ENCODE data around the gene GAGE10. TPM values are rescaled to one million over a fixed set of nuclear protein-coding genes. Genes with fewer than 3 reads are reported as not detected.
"Not testable (repeated sequence)": the region's sequence is repeated elsewhere in the genome, so short reads cannot be mapped to it uniquely, and the experiment has no call there.

GAGE10 gene
- total RNA-seq, 2 donors from 2014 or later: not detected

DNA sequence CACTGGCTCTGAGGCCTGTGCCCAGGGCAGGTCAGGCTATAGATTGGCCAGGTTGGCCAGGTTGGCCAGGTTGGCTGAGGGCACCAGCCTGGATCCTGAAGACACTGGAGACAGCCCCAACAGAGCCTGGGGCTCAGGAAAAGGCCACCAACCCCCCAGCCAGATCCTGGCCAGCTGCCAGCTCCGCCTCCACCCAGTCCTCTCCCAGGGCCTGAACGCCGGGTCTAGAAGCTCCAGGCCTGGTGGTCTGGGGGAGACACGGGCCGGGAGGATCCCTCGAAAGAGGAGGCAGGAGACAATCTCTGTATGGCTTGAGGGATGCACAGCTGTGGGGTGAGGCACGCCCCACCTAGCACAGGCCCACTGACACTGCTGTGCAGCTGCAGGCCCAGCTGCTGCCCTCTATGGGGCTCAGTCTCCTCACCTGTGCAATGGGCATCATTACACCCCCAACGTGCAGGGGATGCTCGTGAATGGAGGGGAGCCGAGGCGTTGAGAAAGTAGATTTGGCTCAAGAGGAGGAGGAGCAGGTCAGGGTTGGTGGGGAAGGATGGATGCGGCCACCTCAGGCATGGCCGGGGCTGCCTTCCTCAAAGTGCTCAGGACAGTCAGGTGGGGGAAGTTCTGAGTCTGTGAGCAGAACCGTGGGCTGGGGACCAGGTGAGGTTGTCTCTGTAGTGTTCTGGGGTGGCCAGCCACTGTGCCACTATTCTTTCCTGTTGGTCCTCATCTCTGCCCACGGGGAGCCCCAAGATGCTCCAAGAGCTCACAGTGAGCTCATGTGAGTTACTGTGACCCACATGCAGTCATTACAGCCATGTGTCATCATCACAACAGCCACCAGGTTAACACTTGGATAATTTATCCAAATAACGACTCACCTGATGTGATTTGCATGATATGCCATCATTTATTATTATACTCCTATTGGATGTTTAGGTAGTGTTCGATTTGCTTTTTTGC lies 10.8 kb upstream of the GAGE10 start:
- Mint-ChIP-seq H3K4me1 (no peaks in the 10 kb centered on the region), H3K27me3 (ENCODE audit: insufficient read depth) (no peaks in the 10 kb centered on the region), H3K4me3 (no peak overlapping the region), H3K36me3 (ENCODE audit: low read depth) (no peaks in the 10 kb centered on the region), H3K27ac (no peak overlapping the region), H3K9me3 (peaks cover 53% of the 10 kb centered on the region)
- H3K36me3 ChIP-seq (ENCODE audit: control insufficient read depth, insufficient read depth, low read length): no peaks in the 10 kb centered on the region
- WGBS, 2 experiments (ENCODE audit: insufficient coverage in 1 of 2, insufficient read length in 1 of 2): 94 to 100% methylated on average over 1 to 14 of the region's 17 CpGs
- no peaks in the 10 kb centered on the region for H3K4me1 ChIP-seq (ENCODE audit: control insufficient read depth, insufficient read depth, low read length)
- H3K9ac ChIP-seq (ENCODE audit: extremely low read depth, low read length, poor library complexity, severe bottlenecking): no peak overlapping the region
- H3K27me3 ChIP-seq (ENCODE audit: control insufficient read depth, insufficient read depth, low read length, poor library complexity, severe bottlenecking): no peaks in the 10 kb centered on the region
- H3K4me3 ChIP-seq (ENCODE audit: low read length): no peak overlapping the region
- DNase-seq: no peak
- no peak overlapping the region for H3K27ac ChIP-seq (ENCODE audit: low read depth, low read length)
- TF ChIP-seq, protein P1, sequence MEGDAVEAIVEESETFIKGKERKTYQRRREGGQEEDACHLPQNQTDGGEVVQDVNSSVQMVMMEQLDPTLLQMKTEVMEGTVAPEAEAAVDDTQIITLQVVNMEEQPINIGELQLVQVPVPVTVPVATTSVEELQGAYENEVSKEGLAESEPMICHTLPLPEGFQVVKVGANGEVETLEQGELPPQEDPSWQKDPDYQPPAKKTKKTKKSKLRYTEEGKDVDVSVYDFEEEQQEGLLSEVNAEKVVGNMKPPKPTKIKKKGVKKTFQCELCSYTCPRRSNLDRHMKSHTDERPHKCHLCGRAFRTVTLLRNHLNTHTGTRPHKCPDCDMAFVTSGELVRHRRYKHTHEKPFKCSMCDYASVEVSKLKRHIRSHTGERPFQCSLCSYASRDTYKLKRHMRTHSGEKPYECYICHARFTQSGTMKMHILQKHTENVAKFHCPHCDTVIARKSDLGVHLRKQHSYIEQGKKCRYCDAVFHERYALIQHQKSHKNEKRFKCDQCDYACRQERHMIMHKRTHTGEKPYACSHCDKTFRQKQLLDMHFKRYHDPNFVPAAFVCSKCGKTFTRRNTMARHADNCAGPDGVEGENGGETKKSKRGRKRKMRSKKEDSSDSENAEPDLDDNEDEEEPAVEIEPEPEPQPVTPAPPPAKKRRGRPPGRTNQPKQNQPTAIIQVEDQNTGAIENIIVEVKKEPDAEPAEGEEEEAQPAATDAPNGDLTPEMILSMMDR (conservative IDR thresholded peaks at IDR 0.05): no peak
- H3K9me3 ChIP-seq (ENCODE audit: control insufficient read depth, low read length): no peaks in the 10 kb centered on the region

DNA sequence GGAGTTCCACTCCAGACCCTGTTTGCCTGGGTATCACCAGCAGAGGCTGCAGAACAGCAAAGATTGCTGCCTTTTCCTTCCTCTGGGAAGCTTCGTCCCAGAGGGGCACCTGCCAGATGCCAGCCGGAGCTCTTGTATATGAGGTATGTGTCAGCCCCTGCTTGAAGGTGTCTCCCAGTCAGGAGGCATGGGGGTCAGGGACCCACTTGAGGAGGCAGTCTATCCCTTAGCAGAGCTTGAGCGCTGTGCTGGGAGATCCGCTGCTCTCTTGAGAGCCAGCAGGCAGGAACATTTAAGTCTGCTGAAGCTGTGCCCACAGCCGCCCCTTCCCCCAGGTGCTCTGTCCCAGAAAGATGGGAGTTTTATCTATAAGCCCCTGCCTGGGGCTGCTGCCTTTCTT lies 4.2 kb upstream of the GAGE10 start:
- DNase-seq; H3K4me3 ChIP-seq (ENCODE audit: low read length); H3K4me3 Mint-ChIP-seq; H3K27ac Mint-ChIP-seq; H3K27ac ChIP-seq (ENCODE audit: low read depth, low read length); H3K4me1 ChIP-seq (ENCODE audit: control insufficient read depth, insufficient read depth, low read length); H3K36me3 Mint-ChIP-seq (ENCODE audit: low read depth); H3K27me3 Mint-ChIP-seq (ENCODE audit: insufficient read depth); H3K36me3 ChIP-seq (ENCODE audit: control insufficient read depth, insufficient read depth, low read length); H3K4me1 Mint-ChIP-seq; H3K9ac ChIP-seq (ENCODE audit: extremely low read depth, low read length, poor library complexity, severe bottlenecking); H3K27me3 ChIP-seq (ENCODE audit: control insufficient read depth, insufficient read depth, low read length, poor library complexity, severe bottlenecking); H3K9me3 ChIP-seq (ENCODE audit: control insufficient read depth, low read length): not testable (repeated sequence)
- peaks cover 72% of the 10 kb centered on the region for H3K9me3 Mint-ChIP-seq
- 86% methylated on average over 4 of the region's 5 CpGs; no CpG with 5 or more reads in 1 of the 2 experiments for WGBS, 2 experiments (ENCODE audit: insufficient coverage in 1 of 2, insufficient read length in 1 of 2)

DNA sequence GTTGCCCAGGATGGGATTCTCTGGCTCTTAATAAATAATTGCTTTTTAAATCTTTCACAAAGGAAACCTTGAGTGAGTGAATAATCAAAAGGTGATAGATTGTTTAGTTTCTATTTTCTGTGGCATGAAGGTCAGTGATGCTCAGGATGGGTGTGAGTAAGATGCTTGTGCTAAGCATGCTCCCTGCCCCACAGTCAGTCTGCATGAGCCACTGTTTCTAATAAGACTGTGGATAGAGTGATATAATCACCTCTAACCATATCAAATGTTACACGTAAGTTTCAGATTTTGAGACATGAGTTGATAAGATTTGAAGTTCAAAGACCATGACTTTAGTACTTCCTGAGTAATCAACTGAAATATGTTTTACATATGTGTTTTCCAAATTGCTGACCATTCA lies 2.7 kb upstream of the GAGE10 start:
- H3K9ac ChIP-seq (ENCODE audit: extremely low read depth, low read length, poor library complexity, severe bottlenecking): no peak overlapping the region
- no peaks in the 10 kb centered on the region for H3K27me3 Mint-ChIP-seq (ENCODE audit: insufficient read depth)
- H3K4me1 ChIP-seq (ENCODE audit: control insufficient read depth, insufficient read depth, low read length): no peaks in the 10 kb centered on the region
- H3K27me3 ChIP-seq (ENCODE audit: control insufficient read depth, insufficient read depth, low read length, poor library complexity, severe bottlenecking): no peaks in the 10 kb centered on the region
- H3K9me3 Mint-ChIP-seq: peaks cover 67% of the 10 kb centered on the region
- no peak for DNase-seq
- no peak overlapping the region for H3K4me3 ChIP-seq (ENCODE audit: low read length)
- no peaks in the 10 kb centered on the region for H3K4me1 Mint-ChIP-seq
- H3K27ac ChIP-seq (ENCODE audit: low read depth, low read length): no peak overlapping the region
- no CpG with 5 or more reads among the region's 1 CpG for WGBS, 2 experiments (ENCODE audit: insufficient coverage in 1 of 2, insufficient read length in 1 of 2)
- no peaks in the 10 kb centered on the region for H3K36me3 ChIP-seq (ENCODE audit: control insufficient read depth, insufficient read depth, low read length)
- no peaks in the 10 kb centered on the region for H3K9me3 ChIP-seq (ENCODE audit: control insufficient read depth, low read length)
- TF ChIP-seq, protein P1 (conservative IDR thresholded peaks at IDR 0.05): no peak
- H3K4me3 Mint-ChIP-seq: no peak overlapping the region
- H3K27ac Mint-ChIP-seq: no peak overlapping the region
- H3K36me3 Mint-ChIP-seq (ENCODE audit: low read depth): no peaks in the 10 kb centered on the region

DNA sequence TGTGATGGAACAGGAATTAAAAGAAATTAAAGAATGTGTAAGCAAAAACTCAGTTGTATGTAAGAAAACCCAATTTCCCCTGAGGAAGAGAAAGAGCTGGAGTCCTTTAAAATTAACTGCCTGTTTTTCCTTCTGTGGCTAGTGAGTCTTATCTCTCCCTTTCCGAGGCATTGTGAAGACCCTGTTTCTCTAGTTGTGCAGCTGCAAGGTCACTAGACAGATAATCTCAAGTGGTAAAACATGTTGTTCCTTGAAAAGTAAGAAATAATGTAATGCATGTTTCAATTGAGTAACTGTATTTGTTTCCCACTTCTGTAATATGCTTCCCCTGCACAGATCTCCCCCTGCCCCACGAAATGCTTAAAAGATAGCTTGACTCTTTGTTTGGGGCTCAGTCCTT lies 4.3 kb downstream of the GAGE10 start:
- not testable (repeated sequence) for H3K27me3 Mint-ChIP-seq (ENCODE audit: insufficient read depth); H3K9me3 ChIP-seq (ENCODE audit: control insufficient read depth, low read length); H3K9ac ChIP-seq (ENCODE audit: extremely low read depth, low read length, poor library complexity, severe bottlenecking); H3K27ac ChIP-seq (ENCODE audit: low read depth, low read length); H3K4me1 Mint-ChIP-seq; H3K4me3 Mint-ChIP-seq; H3K27me3 ChIP-seq (ENCODE audit: control insufficient read depth, insufficient read depth, low read length, poor library complexity, severe bottlenecking); H3K36me3 ChIP-seq (ENCODE audit: control insufficient read depth, insufficient read depth, low read length); DNase-seq; H3K4me1 ChIP-seq (ENCODE audit: control insufficient read depth, insufficient read depth, low read length); H3K27ac Mint-ChIP-seq; H3K36me3 Mint-ChIP-seq (ENCODE audit: low read depth); H3K4me3 ChIP-seq (ENCODE audit: low read length)
- peaks cover 54% of the 10 kb centered on the region for H3K9me3 Mint-ChIP-seq
- WGBS, 2 experiments (ENCODE audit: insufficient coverage in 1 of 2, insufficient read length in 1 of 2): 90% methylated on average over 2 of the region's 2 CpGs; no CpG with 5 or more reads in 1 of the 2 experiments

All from endodermal cell (in vitro differentiated cells).